Endometrial microvascular endothelial cells (primary cell): ENCODE measurements around the gene UPF2. TPM values are rescaled to one million over a fixed set of nuclear protein-coding genes. Genes with fewer than 3 reads are reported as not detected.

ENCODE experiments used
- in situ Hi-C: cut with HindIII; loops from 2 replicates; pipeline ENCODE4 v1.10.0; 2017; ENCODE audit warnings: low sequenced_read_pairs, low pct_unique_long_range_greater_than_20kb; ENCODE audit errors: inconsistent ontology term
- total RNA-seq: library from RNA; depleted of rRNA; stranded (reverse); fragments of >200 nt; gene quantifications from one replicate; pipeline ENCODE4 v1.2.3, GENCODE V29; 2015; ENCODE audit errors: inconsistent ontology term

UPF2 gene
- total RNA-seq, 1 donor from 2014 or later = 16.9 TPM

GRCh38 chr10:11877591-11877905, 165.1 kb downstream of the UPF2 start:
- in situ Hi-C loops = no loop called here

GRCh38 chr10:11876805-11877590, 165.6 kb downstream of the UPF2 start:
- in situ Hi-C loops = no loop called here

GRCh38 chr10:11876324-11876723, 166.3 kb downstream of the UPF2 start:
- in situ Hi-C loops = no loop called here

- in situ Hi-C loops = no loop called here
Observed at GRCh38 chr10:11875494-11876281, 166.9 kb downstream of the UPF2 start.

- in situ Hi-C loops = no loop called here
Observed at GRCh38 chr10:11874568-11875493, 167.8 kb downstream of the UPF2 start.

GRCh38 chr10:11871466-11871865, 171.1 kb downstream of the UPF2 start:
- in situ Hi-C loops = no loop called here

GRCh38 chr10:11870900-11871400, 171.7 kb downstream of the UPF2 start:
- in situ Hi-C loops = no loop called here

- in situ Hi-C loops = no loop called here
Observed at GRCh38 chr10:11870461-11870780, 172.2 kb downstream of the UPF2 start.

Other genes starting within 250 kb of the UPF2 start
- gene PROSER2, start 219.5 kb downstream of the UPF2 start, total RNA-seq = 15.2 TPM
- gene DHTKD1, start 26.1 kb upstream of the UPF2 start, total RNA-seq = 11.1 TPM
- gene SEC61A2, start 86.9 kb upstream of the UPF2 start, total RNA-seq = 7.4 TPM
- gene NUDT5, start 153.1 kb upstream of the UPF2 start, total RNA-seq = 91.2 TPM
- gene CDC123, start 153.4 kb upstream of the UPF2 start, total RNA-seq = 179 TPM